Astrocyte (in vitro differentiated cells and primary cell): ENCODE data around the gene TRIM44. TPM values are rescaled to one million over a fixed set of nuclear protein-coding genes. Genes with fewer than 3 reads are reported as not detected.

ENCODE experiments used
- DNase-seq: peaks from one replicate; pipeline ENCODE4 v3.0.0-alpha.2; 2010; ENCODE audit warnings: low read depth
- FAIRE-seq: peaks from 2 replicates; lab custom pipeline; 2011; peaks lifted over from hg19 to GRCh38; lab: Jason Lieb, UNC
- H2AFZ ChIP-seq: 2 replicates; pipeline ENCODE4 v1.6.0; 2012; ENCODE audit warnings: low read depth, low read length, inconsistent platforms
- H3K27ac ChIP-seq: 2 replicates; pipeline ENCODE4 v1.5.1; 2011; ENCODE audit warnings: low read depth, low read length, inconsistent platforms
- H3K27me3 ChIP-seq: 2 replicates; pipeline ENCODE4 v1.6.0; 2011; ENCODE audit warnings: low read length, inconsistent platforms; ENCODE audit not compliant: insufficient read depth
- H3K36me3 ChIP-seq: 2 replicates; pipeline ENCODE4 v1.5.1; 2011; ENCODE audit warnings: low read length, inconsistent platforms; ENCODE audit not compliant: insufficient read depth
- H3K4me1 ChIP-seq: 2 replicates; pipeline ENCODE4 v1.5.1; 2011; ENCODE audit warnings: low read length, inconsistent platforms; ENCODE audit not compliant: insufficient read depth
- H3K4me2 ChIP-seq: 2 replicates; pipeline ENCODE4 v1.6.0; 2012; ENCODE audit warnings: low read length, inconsistent platforms
- H3K4me3 ChIP-seq: 2 replicates; pipeline ENCODE4 v1.5.1; 2011; ENCODE audit warnings: low read depth, mild to moderate bottlenecking, low read length, inconsistent platforms; ENCODE audit not compliant: insufficient read depth
- H3K79me2 ChIP-seq: 2 replicates; pipeline ENCODE4 v1.6.0; 2012; ENCODE audit warnings: mild to moderate bottlenecking, low read length, inconsistent platforms; ENCODE audit not compliant: insufficient read depth
- H3K9ac ChIP-seq: 2 replicates; pipeline ENCODE4 v1.6.0; 2012; ENCODE audit warnings: mild to moderate bottlenecking, low read length, inconsistent platforms
- H3K9me3 ChIP-seq: 2 replicates; pipeline ENCODE4 v1.5.1; 2012; ENCODE audit warnings: low read depth, mild to moderate bottlenecking, low read length, inconsistent platforms; ENCODE audit not compliant: insufficient read depth
- H4K20me1 ChIP-seq: 2 replicates; pipeline ENCODE4 v1.6.0; 2012; ENCODE audit warnings: low read length, inconsistent platforms; ENCODE audit not compliant: insufficient read depth
- H3K27ac Mint-ChIP-seq: one replicate; pipeline ENCODE4 v1.8.0; 2021; ENCODE audit warnings: mild to moderate bottlenecking, mixed read lengths; ENCODE audit not compliant: unreplicated experiment
- H3K27me3 Mint-ChIP-seq: one replicate; pipeline ENCODE4 v1.8.0; 2021; ENCODE audit warnings: low read depth, mixed read lengths; ENCODE audit not compliant: unreplicated experiment
- H3K36me3 Mint-ChIP-seq: one replicate; pipeline ENCODE4 v1.8.0; 2021; ENCODE audit warnings: low read depth, mixed read lengths; ENCODE audit not compliant: unreplicated experiment
- H3K4me1 Mint-ChIP-seq: one replicate; pipeline ENCODE4 v1.8.0; 2021; ENCODE audit warnings: low read depth, mixed read lengths; ENCODE audit not compliant: unreplicated experiment
- H3K4me3 Mint-ChIP-seq: one replicate; pipeline ENCODE4 v1.8.0; 2021; ENCODE audit warnings: mild to moderate bottlenecking, moderate library complexity, mixed read lengths; ENCODE audit not compliant: unreplicated experiment
- H3K9me3 Mint-ChIP-seq: one replicate; pipeline ENCODE4 v1.8.0; 2021; ENCODE audit warnings: mild to moderate bottlenecking, mixed read lengths; ENCODE audit not compliant: unreplicated experiment
- EZH2 ChIP-seq: IDR thresholded peaks from 2 replicates; pipeline ENCODE4 v1.6.1; 2012; ENCODE audit warnings: mild to moderate bottlenecking, low read length, inconsistent platforms; ENCODE audit not compliant: insufficient read depth
- total RNA-seq: library from RNA; stranded (reverse); gene quantifications from 2 replicates; pipeline ENCODE4 v1.2.1, GENCODE V29; 2021
- TF ChIP-seq, protein P1 (sequence below): IDR thresholded peaks from 2 replicates; pipeline ENCODE4 v1.5.1; 2011; ENCODE audit warnings: low read depth, mild to moderate bottlenecking, inconsistent platforms, low read length, moderate library complexity; ENCODE audit not compliant: insufficient read depth

TRIM44 gene
- total RNA-seq, 1 donor from 2014 or later: 61.0 TPM

- no peak overlapping the region for H3K4me3 Mint-ChIP-seq
- no peaks in the 10 kb centered on the region for H3K27me3 Mint-ChIP-seq
- Histone ChIP-seq H3K4me2 (no peak overlapping the region), H2AFZ (no peak overlapping the region), H3K4me1 (peaks cover 4% of the 10 kb centered on the region), H3K79me2 (peaks cover 34% of the 10 kb centered on the region), H3K27ac (no peak overlapping the region), H3K9ac (no peak overlapping the region), H4K20me1 (peaks cover 71% of the 10 kb centered on the region), H3K27me3 (no peaks in the 10 kb centered on the region), H3K4me3 (no peak overlapping the region), H3K36me3 (no peaks in the 10 kb centered on the region), H3K9me3 (no peaks in the 10 kb centered on the region)
- DNase-seq (no peak), FAIRE-seq (no peak)
- H3K4me1 Mint-ChIP-seq: peaks cover 3% of the 10 kb centered on the region
- TF ChIP-seq, protein P1, sequence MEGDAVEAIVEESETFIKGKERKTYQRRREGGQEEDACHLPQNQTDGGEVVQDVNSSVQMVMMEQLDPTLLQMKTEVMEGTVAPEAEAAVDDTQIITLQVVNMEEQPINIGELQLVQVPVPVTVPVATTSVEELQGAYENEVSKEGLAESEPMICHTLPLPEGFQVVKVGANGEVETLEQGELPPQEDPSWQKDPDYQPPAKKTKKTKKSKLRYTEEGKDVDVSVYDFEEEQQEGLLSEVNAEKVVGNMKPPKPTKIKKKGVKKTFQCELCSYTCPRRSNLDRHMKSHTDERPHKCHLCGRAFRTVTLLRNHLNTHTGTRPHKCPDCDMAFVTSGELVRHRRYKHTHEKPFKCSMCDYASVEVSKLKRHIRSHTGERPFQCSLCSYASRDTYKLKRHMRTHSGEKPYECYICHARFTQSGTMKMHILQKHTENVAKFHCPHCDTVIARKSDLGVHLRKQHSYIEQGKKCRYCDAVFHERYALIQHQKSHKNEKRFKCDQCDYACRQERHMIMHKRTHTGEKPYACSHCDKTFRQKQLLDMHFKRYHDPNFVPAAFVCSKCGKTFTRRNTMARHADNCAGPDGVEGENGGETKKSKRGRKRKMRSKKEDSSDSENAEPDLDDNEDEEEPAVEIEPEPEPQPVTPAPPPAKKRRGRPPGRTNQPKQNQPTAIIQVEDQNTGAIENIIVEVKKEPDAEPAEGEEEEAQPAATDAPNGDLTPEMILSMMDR: no peak
- TF ChIP-seq EZH2: no peak
- no peaks in the 10 kb centered on the region for H3K36me3 Mint-ChIP-seq
- H3K27ac Mint-ChIP-seq: no peak overlapping the region
- no peaks in the 10 kb centered on the region for H3K9me3 Mint-ChIP-seq
These were observed 48.8 kb downstream of the TRIM44 start for GRCh38 chr11:35711173-35711910.

DNA sequence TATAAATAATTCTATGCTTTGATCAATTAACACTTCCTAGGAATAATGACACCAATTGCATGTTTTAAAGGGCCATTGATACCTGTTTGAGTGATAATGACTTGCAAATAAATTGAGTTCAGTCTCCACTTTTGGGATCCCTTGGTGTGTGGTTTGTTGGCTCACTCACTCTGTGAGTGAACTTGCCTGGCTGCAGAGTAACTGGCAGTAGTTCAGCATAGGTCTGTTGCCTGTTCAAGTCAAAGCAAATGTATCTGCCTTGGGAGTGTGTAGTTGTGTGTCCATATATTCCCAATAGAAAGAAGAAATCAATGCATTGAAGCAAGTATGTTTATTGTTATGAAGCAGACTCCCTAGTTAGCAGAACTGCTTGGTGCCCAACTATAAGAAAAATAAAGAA lies 49.3 kb downstream of the TRIM44 start:
- DNase-seq (no peak), FAIRE-seq (no peak)
- Histone ChIP-seq H2AFZ (no peak overlapping the region), H3K4me3 (no peak overlapping the region), H3K79me2 (peaks cover 39% of the 10 kb centered on the region), H3K27me3 (no peaks in the 10 kb centered on the region), H3K36me3 (no peaks in the 10 kb centered on the region), H4K20me1 (peaks cover 77% of the 10 kb centered on the region), H3K4me2 (no peak overlapping the region), H3K27ac (no peak overlapping the region), H3K9ac (no peak overlapping the region), H3K4me1 (peaks cover 4% of the 10 kb centered on the region), H3K9me3 (no peaks in the 10 kb centered on the region)
- Mint-ChIP-seq H3K4me3 (no peak overlapping the region), H3K9me3 (no peaks in the 10 kb centered on the region), H3K27ac (no peak overlapping the region), H3K36me3 (no peaks in the 10 kb centered on the region), H3K27me3 (no peaks in the 10 kb centered on the region), H3K4me1 (peaks cover 3% of the 10 kb centered on the region)
- TF ChIP-seq, protein P1: no peak
- TF ChIP-seq EZH2: no peak

DNA sequence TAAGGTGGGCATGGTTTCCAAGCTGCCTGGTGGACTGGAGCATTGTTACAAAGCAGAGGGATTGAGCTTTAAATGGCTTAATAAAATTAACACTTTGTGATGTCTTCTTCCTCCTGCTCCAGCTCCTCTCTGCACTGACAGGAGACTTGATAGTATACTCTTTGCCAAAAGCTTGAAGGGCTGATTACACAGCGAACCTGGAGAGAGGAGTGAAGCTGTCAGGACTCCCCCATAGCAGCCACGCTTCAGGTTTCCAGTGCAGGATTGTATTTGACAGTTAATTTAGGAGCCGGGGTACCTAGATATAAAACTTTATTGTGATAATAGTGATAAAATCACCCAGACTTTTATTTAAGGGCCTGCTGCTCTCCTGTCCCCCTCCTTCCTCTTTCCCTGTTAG lies 50.0 kb downstream of the TRIM44 start:
- Mint-ChIP-seq H3K27ac (no peak overlapping the region), H3K4me1 (peaks cover 3% of the 10 kb centered on the region), H3K9me3 (no peaks in the 10 kb centered on the region), H3K4me3 (no peak overlapping the region), H3K27me3 (no peaks in the 10 kb centered on the region), H3K36me3 (no peaks in the 10 kb centered on the region)
- Histone ChIP-seq H3K27ac (no peak overlapping the region), H3K4me1 (peaks cover 4% of the 10 kb centered on the region), H3K36me3 (no peaks in the 10 kb centered on the region), H3K4me2 (no peak overlapping the region), H3K4me3 (no peak overlapping the region), H4K20me1 (peaks cover 83% of the 10 kb centered on the region), H3K9ac (no peak overlapping the region), H3K79me2 (peaks cover 45% of the 10 kb centered on the region), H3K9me3 (no peaks in the 10 kb centered on the region), H2AFZ (no peak overlapping the region), H3K27me3 (no peaks in the 10 kb centered on the region)
- no peak for TF ChIP-seq EZH2
- TF ChIP-seq, protein P1: no peak
- FAIRE-seq (no peak), DNase-seq (no peak)
